Measurements from ENCODE around the gene AP1G2. TPM values are rescaled to one million over a fixed set of nuclear protein-coding genes. Genes with fewer than 3 reads are reported as not detected.

Gene AP1G2
- polyA plus RNA-seq, 2 donors, result 81.5 to 171 TPM

Other genes starting within 250 kb of the AP1G2 start
- 100 to 1,000 TPM; 105 to 154 TPM for gene PABPN1, start 246.3 kb downstream of the AP1G2 start, polyA plus RNA-seq
- 1 to 10 TPM; 4.7 to 8.3 TPM for gene SLC22A17, start 214.9 kb downstream of the AP1G2 start, polyA plus RNA-seq
- gene EFS, start 202.6 kb downstream of the AP1G2 start, polyA plus RNA-seq, result 10 to 100 TPM; 23.1 to 35.9 TPM
- not detected for gene IL25, start 195.0 kb downstream of the AP1G2 start, polyA plus RNA-seq
- gene CMTM5, start 190.7 kb downstream of the AP1G2 start, polyA plus RNA-seq, result under 1 TPM in 1 of 2 donors, not detected in 1; 0.21 TPM
- gene MYH6, start 159.5 kb downstream of the AP1G2 start, polyA plus RNA-seq, result under 1 TPM; 0.20 to 0.63 TPM
- under 1 TPM; 0.08 to 0.12 TPM for gene MYH7, start 132.1 kb downstream of the AP1G2 start, polyA plus RNA-seq
- 10 to 100 TPM; 20.7 to 38.3 TPM for gene NGDN, start 98.1 kb downstream of the AP1G2 start, polyA plus RNA-seq
- gene ZFHX2, start 16.0 kb downstream of the AP1G2 start, polyA plus RNA-seq, result under 1 TPM; 0.12 to 0.59 TPM
- 1 to 10 TPM; 7.8 to 8.3 TPM for gene THTPA, start 11.5 kb downstream of the AP1G2 start, polyA plus RNA-seq
- under 1 TPM; 0.04 to 0.15 TPM for gene JPH4, start 11.0 kb upstream of the AP1G2 start, polyA plus RNA-seq
- under 1 TPM; 0.14 TPM for gene DHRS2, start 68.6 kb upstream of the AP1G2 start, polyA plus RNA-seq

Measured in esophagus (tissue), 2 donors.